ENCODE measurements around the gene POLR3F. TPM values are rescaled to one million over a fixed set of nuclear protein-coding genes. Genes with fewer than 3 reads are reported as not detected.

Gene POLR3F, protein sequence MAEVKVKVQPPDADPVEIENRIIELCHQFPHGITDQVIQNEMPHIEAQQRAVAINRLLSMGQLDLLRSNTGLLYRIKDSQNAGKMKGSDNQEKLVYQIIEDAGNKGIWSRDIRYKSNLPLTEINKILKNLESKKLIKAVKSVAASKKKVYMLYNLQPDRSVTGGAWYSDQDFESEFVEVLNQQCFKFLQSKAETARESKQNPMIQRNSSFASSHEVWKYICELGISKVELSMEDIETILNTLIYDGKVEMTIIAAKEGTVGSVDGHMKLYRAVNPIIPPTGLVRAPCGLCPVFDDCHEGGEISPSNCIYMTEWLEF
- total RNA-seq (2022) (11.2 and 15.1 TPM in 2 replicates), Bru-seq, nascent RNA (percentile 84 among the genes with signal in this experiment), BruChase-seq, experiment 1, labeled RNA remaining after a 6-hour chase (percentile 85 among the genes with signal in this experiment), BruChase-seq, experiment 2, labeled RNA remaining after a 2-hour chase (percentile 84 among the genes with signal in this experiment)
- long read RNA-seq, transcript POLR3F-201 (9 exons, 2,416 nt) = major isoform, 26 of 32 reads
- long read RNA-seq, partial matches to known transcripts = 0 of 32 reads
- long read RNA-seq, other reads (novel, unspliced or antisense) = 6 of 32 reads

GRCh38 chr20:18466894-18467730, at the start of gene POLR3F, which contains the start of gene DZANK1:
Gene POLR3F, plus strand, starts transcription at chr20:18467390. Its CDS starts 117 bp downstream, at chr20:18467507.
Gene DZANK1, minus strand, starts transcription at chr20:18467030. Its CDS starts 1,672 bp downstream, at chr20:18465358.
- CTCF ChIA-PET = interaction anchor here (0.6 to 2.2 kb wide), 9 partner anchors 18 to 1446 kb away, joined by 3 to 8 read pairs (median 4); partner anchors contain the start of gene RBBP9
- DNase-seq (ENCODE audit: unreplicated experiment) = peak; percentile 96
- Mint-ChIP-seq H3K9me3 (ENCODE audit: unreplicated experiment) (no peaks in the 10 kb centered on the region), H3K27ac (ENCODE audit: low read depth, unreplicated experiment) (peak within 1 kb of the TSS; percentile 99), H3K27me3 (ENCODE audit: insufficient read depth, unreplicated experiment) (no peaks in the 10 kb centered on the region), H3K4me3 (ENCODE audit: unreplicated experiment) (peak within 1 kb of the TSS; percentile 98), H3K4me1 (ENCODE audit: insufficient read depth, unreplicated experiment) (no peaks in the 10 kb centered on the region), H3K36me3 (ENCODE audit: insufficient read depth, unreplicated experiment) (peaks cover 9% of the 10 kb centered on the region)
- no peak for TF ChIP-seq CTCF (IDR thresholded peaks at IDR 0.05; ENCODE audit: unreplicated experiment)
- POLR2A ChIA-PET = interaction anchor here (0.6 to 6.4 kb wide), 33 partner anchors 9 to 1585 kb away, joined by 3 to 108 read pairs (median 6); partner anchors contain the start of genes CFAP61, CRNKL1, RBBP9 and SEC23B
- no TSS peak for BruUV-seq (replicated peaks)
- intact Hi-C loops (cut with micrococcal nuclease) = loop anchor here (1.0 to 5.0 kb wide), 3 partner anchors 29 to 120 kb away; partner anchors contain the start of genes DTD1 and SEC23B

GRCh38 chr20:18421608-18422007, 45.6 kb upstream of the POLR3F start:
- CTCF ChIA-PET = interaction anchor here (1.2 kb wide), 1 partner anchor 9 kb away, joined by 7 read pairs; no protein-coding TSS in a partner anchor

DNA sequence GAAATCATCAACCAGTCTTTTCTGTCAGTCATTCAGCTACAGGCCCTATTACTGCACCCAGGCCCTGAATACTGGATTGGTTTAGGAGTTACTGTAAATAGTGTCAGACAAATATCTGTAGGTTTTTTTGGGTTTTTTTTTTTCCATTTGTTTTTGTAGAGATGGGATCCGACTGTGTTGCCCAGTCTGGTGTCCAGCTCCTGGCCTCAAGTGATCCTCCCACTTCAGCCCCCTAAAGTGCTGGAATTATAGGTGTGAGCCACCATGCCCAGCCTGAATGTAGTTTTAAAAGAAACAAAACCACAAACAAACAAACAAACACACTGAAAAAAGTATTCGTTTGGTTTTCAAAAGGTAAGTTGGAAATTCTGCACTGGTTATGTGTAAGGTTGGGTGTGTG, 40.0 kb upstream of the POLR3F start:
- POLR2A ChIA-PET = no interaction called here
- Mint-ChIP-seq H3K9me3 (ENCODE audit: unreplicated experiment) (no peaks in the 10 kb centered on the region), H3K36me3 (ENCODE audit: insufficient read depth, unreplicated experiment) (no peaks in the 10 kb centered on the region), H3K4me1 (ENCODE audit: insufficient read depth, unreplicated experiment) (peaks cover 11% of the 10 kb centered on the region), H3K27ac (ENCODE audit: low read depth, unreplicated experiment) (no peak overlapping the region), H3K27me3 (ENCODE audit: insufficient read depth, unreplicated experiment) (no peaks in the 10 kb centered on the region), H3K4me3 (ENCODE audit: unreplicated experiment) (no peak overlapping the region)
- CTCF ChIA-PET = interaction anchor here (0.7 kb wide), 1 partner anchor 9 kb away, joined by 3 read pairs; no protein-coding TSS in a partner anchor
- BruUV-seq (replicated peaks) = no TSS peak
- TF ChIP-seq CTCF (IDR thresholded peaks at IDR 0.05; ENCODE audit: unreplicated experiment) = no peak
- no peak for DNase-seq (ENCODE audit: unreplicated experiment)
- intact Hi-C loops (cut with micrococcal nuclease) = no loop called here

More at GRCh38 chr20:18421608-18422007, 45.6 kb upstream of the POLR3F start:
- Mint-ChIP-seq H3K9me3 (ENCODE audit: unreplicated experiment) (no peaks in the 10 kb centered on the region), H3K4me3 (ENCODE audit: unreplicated experiment) (no peak overlapping the region), H3K27me3 (ENCODE audit: insufficient read depth, unreplicated experiment) (no peaks in the 10 kb centered on the region), H3K36me3 (ENCODE audit: insufficient read depth, unreplicated experiment) (no peaks in the 10 kb centered on the region), H3K4me1 (ENCODE audit: insufficient read depth, unreplicated experiment) (no peaks in the 10 kb centered on the region), H3K27ac (ENCODE audit: low read depth, unreplicated experiment) (no peak overlapping the region)
- no peak for TF ChIP-seq CTCF (IDR thresholded peaks at IDR 0.05; ENCODE audit: unreplicated experiment)
- POLR2A ChIA-PET = interaction anchor here (0.8 kb wide), 1 partner anchor 86 kb away, joined by 3 read pairs; the partner anchor contains the start of gene SEC23B
- DNase-seq (ENCODE audit: unreplicated experiment) = no peak
- intact Hi-C loops (cut with micrococcal nuclease) = no loop called here
- no TSS peak for BruUV-seq (replicated peaks)
